Measurements from ENCODE around the gene C11orf21.

GRCh38 chr11:2265396-2265795 lies 36.3 kb downstream of the C11orf21 start:
- no peak for TF ChIP-seq YY1 (IDR thresholded peaks at IDR 0.05; ENCODE audit: insufficient read depth, insufficient read length)
- no peak for TF ChIP-seq ZNF274 (IDR thresholded peaks at IDR 0.05; ENCODE audit: low read depth, low read length)
- TF ChIP-seq SUZ12 (IDR thresholded peaks at IDR 0.05; ENCODE audit: extremely low read depth, insufficient read depth, insufficient read length) = no peak

All from NT2/D1 (cell line).